ENCODE measurements around the gene ZNF444.
A peak's percentile ranks its signal among the peaks of the same experiment; 100 is the strongest.
"Not testable (repeated sequence)": the region's sequence is repeated elsewhere in the genome, so short reads cannot be mapped to it uniquely, and the experiment has no call there.

ZNF444 gene

GRCh38 chr19:56147307-56147706 lies 6.2 kb downstream of the ZNF444 start:
- DNase-seq (ENCODE audit: low read depth) = no peak

GRCh38 chr19:56148096-56148495 lies 7.0 kb downstream of the ZNF444 start:
- DNase-seq (ENCODE audit: low read depth) = no peak

GRCh38 chr19:56148955-56149655 lies 8.0 kb downstream of the ZNF444 start:
- not testable (repeated sequence) for DNase-seq (ENCODE audit: low read depth)

- no peak for DNase-seq (ENCODE audit: low read depth)
Measured at GRCh38 chr19:56149656-56150038, 8.6 kb downstream of the ZNF444 start.

GRCh38 chr19:56150358-56150757 lies 9.3 kb downstream of the ZNF444 start:
- no peak for DNase-seq (ENCODE audit: low read depth)

GRCh38 chr19:56152644-56153043 lies 11.6 kb downstream of the ZNF444 start:
- no peak for DNase-seq (ENCODE audit: low read depth)

GRCh38 chr19:56153507-56153906 lies 12.4 kb downstream of the ZNF444 start:
- DNase-seq (ENCODE audit: low read depth) = no peak

GRCh38 chr19:56155124-56155687 lies 14.1 kb downstream of the ZNF444 start:
- no peak for DNase-seq (ENCODE audit: low read depth)

GRCh38 chr19:56156768-56157167 lies 15.7 kb downstream of the ZNF444 start:
- no peak for DNase-seq (ENCODE audit: low read depth)

GRCh38 chr19:56158170-56158757 lies 17.2 kb downstream of the ZNF444 start:
- no peak for DNase-seq (ENCODE audit: low read depth)

GRCh38 chr19:56159009-56159559 lies 18.0 kb downstream of the ZNF444 start:
- DNase-seq (ENCODE audit: low read depth) = no peak

GRCh38 chr19:56159622-56160271 lies 18.7 kb downstream of the ZNF444 start:
- no peak for DNase-seq (ENCODE audit: low read depth)

- no peak for DNase-seq (ENCODE audit: low read depth)
Measured at GRCh38 chr19:56161534-56161933, 20.4 kb downstream of the ZNF444 start.

- no peak for DNase-seq (ENCODE audit: low read depth)
Measured at GRCh38 chr19:56162258-56162657, 21.2 kb downstream of the ZNF444 start.

GRCh38 chr19:56163097-56163496 lies 22.0 kb downstream of the ZNF444 start:
- no peak for DNase-seq (ENCODE audit: low read depth)

- DNase-seq (ENCODE audit: low read depth) = no peak
Measured at GRCh38 chr19:56167064-56167578, 26.0 kb downstream of the ZNF444 start.

GRCh38 chr19:56170261-56170660 lies 29.2 kb downstream of the ZNF444 start:
- peak; percentile 7 for DNase-seq (ENCODE audit: low read depth)

- DNase-seq (ENCODE audit: low read depth) = no peak
Measured at GRCh38 chr19:56174086-56174485, 33.0 kb downstream of the ZNF444 start.

- DNase-seq (ENCODE audit: low read depth) = no peak
Measured at GRCh38 chr19:56174550-56174949, 33.5 kb downstream of the ZNF444 start.

- DNase-seq (ENCODE audit: low read depth) = not testable (repeated sequence)
Measured at GRCh38 chr19:56175861-56176307, 34.8 kb downstream of the ZNF444 start, which contains the start of gene GALP. GALP (plus strand) TSS chr19:56176008; CDS start chr19:56177109, 1,101 bp downstream.

GRCh38 chr19:56176310-56176709 lies 35.2 kb downstream of the ZNF444 start:
- DNase-seq (ENCODE audit: low read depth) = not testable (repeated sequence)

- no peak for DNase-seq (ENCODE audit: low read depth)
Measured at GRCh38 chr19:56176881-56177280, 35.8 kb downstream of the ZNF444 start.

Data from stromal cell of bone marrow (primary cell).